NCI-H748 (cell line): ENCODE measurements around the gene TRIM8.

ENCODE experiments used
- DNase-seq: peaks from one replicate; lab custom pipeline; 2025; ENCODE audit not compliant: unreplicated experiment; lab: John Stamatoyannopoulos, UW

TRIM8 gene

GRCh38 chr10:102631525-102632393, 12.5 kb upstream of the TRIM8 start:
- DNase-seq, result no peak

- no peak for DNase-seq
Measured at GRCh38 chr10:102632394-102633111, 11.7 kb upstream of the TRIM8 start.

GRCh38 chr10:102633287-102633686, 11.0 kb upstream of the TRIM8 start:
- no peak for DNase-seq

- no peak for DNase-seq
Measured at GRCh38 chr10:102633848-102634247, 10.4 kb upstream of the TRIM8 start.

- no peak for DNase-seq
Measured at GRCh38 chr10:102634686-102635085, 9.6 kb upstream of the TRIM8 start.

GRCh38 chr10:102635377-102635776, 8.9 kb upstream of the TRIM8 start:
- DNase-seq, result no peak

- DNase-seq, result no peak
Measured at GRCh38 chr10:102639537-102639936, 4.7 kb upstream of the TRIM8 start.

- DNase-seq, result peak; percentile 64
Measured at GRCh38 chr10:102641402-102641801, 2.9 kb upstream of the TRIM8 start.

GRCh38 chr10:102641880-102642735, 2.2 kb upstream of the TRIM8 start:
- peak; percentile 96 for DNase-seq

GRCh38 chr10:102642736-102643335, 1.4 kb upstream of the TRIM8 start:
- peak; percentile 67 for DNase-seq

- DNase-seq, result peak; percentile 74
Measured at GRCh38 chr10:102643336-102644065, 778 bp upstream of the TRIM8 start.

GRCh38 chr10:102644646-102645387, 538 bp downstream of the TRIM8 start:
- DNase-seq, result peak; percentile 86

GRCh38 chr10:102645388-102645740, 1.1 kb downstream of the TRIM8 start:
- DNase-seq, result peak; percentile 58

- DNase-seq, result peak; percentile 55
Measured at GRCh38 chr10:102645741-102646609, 1.7 kb downstream of the TRIM8 start.

GRCh38 chr10:102646610-102647442, 2.5 kb downstream of the TRIM8 start:
- DNase-seq, result peak; percentile 47

- no peak for DNase-seq
Measured at GRCh38 chr10:102647443-102648268, 3.4 kb downstream of the TRIM8 start.
